Epithelial cell of proximal tubule (primary cell): Measurements from ENCODE around the gene IL27RA. TPM values are rescaled to one million over a fixed set of nuclear protein-coding genes. Genes with fewer than 3 reads are reported as not detected.

Experiments used
- DNase-seq: peaks from one replicate; pipeline ENCODE4 v3.0.0-alpha.2; 2011; ENCODE audit warnings: low read depth
- H3K4me3 ChIP-seq: 2 replicates; pipeline ENCODE4 v1.5.1; 2011; ENCODE audit warnings: low read depth, mild to moderate bottlenecking, low read length
- total RNA-seq: library from RNA; depleted of rRNA; stranded (reverse); fragments of >200 nt; gene quantifications from 2 replicates; pipeline ENCODE4 v1.2.3, GENCODE V29; 2015
- TF ChIP-seq, protein P1 (sequence below): conservative IDR thresholded peaks from 2 replicates; pipeline ENCODE4 v1.5.1; 2012; ENCODE audit warnings: low read depth, mild to moderate bottlenecking, low read length

Gene IL27RA
- total RNA-seq, 1 donor from 2014 or later: 10.1 TPM

DNA sequence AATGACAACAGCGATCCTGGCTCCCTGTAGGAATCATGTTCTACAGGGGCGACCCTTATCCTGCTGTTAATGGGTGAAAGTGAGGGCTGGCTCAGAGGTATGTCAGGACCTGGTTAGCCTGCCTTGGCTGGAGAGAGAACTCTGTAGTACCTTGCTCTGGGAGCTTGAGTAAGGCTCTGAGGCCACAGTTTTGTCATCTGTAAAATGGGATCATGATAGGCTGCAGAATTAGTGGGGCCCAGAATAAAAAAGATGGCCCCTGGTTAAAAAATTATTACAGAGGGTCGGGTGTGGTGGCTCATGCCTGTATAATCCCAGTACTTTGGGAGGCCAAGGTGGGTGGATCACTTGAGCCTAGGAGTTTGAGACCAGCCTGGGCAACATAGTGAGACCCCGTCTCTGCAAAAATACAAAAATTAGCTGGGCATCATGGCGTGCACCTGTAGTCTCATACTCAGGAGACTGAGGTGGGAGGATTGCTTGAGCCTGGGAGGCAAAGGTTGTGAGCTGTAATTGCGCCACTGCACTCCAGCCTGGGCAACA lies 69.5 kb downstream of the IL27RA start:
- TF ChIP-seq, protein P1, sequence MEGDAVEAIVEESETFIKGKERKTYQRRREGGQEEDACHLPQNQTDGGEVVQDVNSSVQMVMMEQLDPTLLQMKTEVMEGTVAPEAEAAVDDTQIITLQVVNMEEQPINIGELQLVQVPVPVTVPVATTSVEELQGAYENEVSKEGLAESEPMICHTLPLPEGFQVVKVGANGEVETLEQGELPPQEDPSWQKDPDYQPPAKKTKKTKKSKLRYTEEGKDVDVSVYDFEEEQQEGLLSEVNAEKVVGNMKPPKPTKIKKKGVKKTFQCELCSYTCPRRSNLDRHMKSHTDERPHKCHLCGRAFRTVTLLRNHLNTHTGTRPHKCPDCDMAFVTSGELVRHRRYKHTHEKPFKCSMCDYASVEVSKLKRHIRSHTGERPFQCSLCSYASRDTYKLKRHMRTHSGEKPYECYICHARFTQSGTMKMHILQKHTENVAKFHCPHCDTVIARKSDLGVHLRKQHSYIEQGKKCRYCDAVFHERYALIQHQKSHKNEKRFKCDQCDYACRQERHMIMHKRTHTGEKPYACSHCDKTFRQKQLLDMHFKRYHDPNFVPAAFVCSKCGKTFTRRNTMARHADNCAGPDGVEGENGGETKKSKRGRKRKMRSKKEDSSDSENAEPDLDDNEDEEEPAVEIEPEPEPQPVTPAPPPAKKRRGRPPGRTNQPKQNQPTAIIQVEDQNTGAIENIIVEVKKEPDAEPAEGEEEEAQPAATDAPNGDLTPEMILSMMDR: no peak
- DNase-seq: no peak
- no peak overlapping the region for H3K4me3 ChIP-seq

DNA sequence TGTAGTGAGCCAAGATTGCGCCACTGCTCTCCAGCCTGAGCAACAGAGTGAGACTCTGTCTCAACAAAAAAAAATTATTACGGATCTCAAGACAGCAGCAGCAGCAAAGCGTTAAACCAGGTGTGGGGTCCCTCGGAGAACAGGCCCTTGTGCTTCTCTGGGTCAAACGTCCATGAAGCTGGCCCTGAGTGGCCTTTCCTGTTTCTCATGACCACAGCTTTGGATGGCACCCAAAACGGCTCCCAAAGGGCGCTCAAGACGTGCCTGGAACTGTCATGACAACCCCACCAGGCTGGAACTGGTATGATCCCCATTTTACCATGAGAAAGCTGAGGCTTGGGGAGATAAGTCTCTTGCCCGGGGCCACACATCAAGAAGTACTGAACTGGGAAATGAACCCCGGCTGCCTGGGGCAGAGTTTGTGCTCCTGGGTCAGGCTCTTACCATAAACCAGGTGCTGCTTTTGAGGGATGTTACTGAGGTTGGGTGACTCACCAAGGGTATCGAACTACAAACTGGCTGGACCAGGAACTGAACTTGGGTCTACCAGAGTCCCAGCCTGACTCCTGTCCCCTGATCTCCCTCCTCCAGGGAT lies 70.6 kb downstream of the IL27RA start:
- no peak overlapping the region for H3K4me3 ChIP-seq
- no peak for DNase-seq
- TF ChIP-seq, protein P1: no peak

DNA sequence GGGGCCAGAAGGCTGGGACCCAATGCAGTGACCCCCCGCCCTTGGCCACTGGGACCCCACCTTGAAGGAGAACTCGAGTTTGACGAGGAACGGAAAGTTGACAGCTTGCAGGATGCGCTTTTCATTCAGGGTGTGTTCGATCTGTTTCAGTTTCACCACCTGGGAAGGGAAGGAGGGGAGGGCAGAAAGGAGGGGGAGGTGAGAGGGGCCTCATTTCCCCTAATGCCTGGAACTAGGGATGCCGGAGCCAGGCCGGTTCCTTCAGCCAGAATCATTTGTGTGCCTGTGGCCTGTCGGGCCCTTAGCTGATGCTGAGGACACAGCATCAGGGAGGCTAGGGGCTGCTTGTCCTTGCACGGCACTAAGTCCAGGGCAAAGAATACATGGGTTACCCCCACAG lies 71.2 kb downstream of the IL27RA start:
- DNase-seq: no peak
- no peak overlapping the region for H3K4me3 ChIP-seq
- TF ChIP-seq, protein P1: no peak

Other genes with a start within 250 kb of the IL27RA start
- gene ZSWIM4, start 236.3 kb upstream of the IL27RA start, total RNA-seq: 9.4 and 13.5 TPM in 2 replicates
- gene NANOS3, start 154.6 kb upstream of the IL27RA start, total RNA-seq: not detected in 2 replicates
- gene BRME1, start 125.6 kb upstream of the IL27RA start, total RNA-seq: 0.58 and 1.4 TPM in 2 replicates
- 27.2 and 30.6 TPM in 2 replicates for gene CC2D1A, start 125.6 kb upstream of the IL27RA start, total RNA-seq
- 0.46 TPM in 1 of 2 replicates, not detected in the other for gene PODNL1, start 93.3 kb upstream of the IL27RA start, total RNA-seq
- 49.5 and 52.5 TPM in 2 replicates for gene DCAF15, start 79.3 kb upstream of the IL27RA start, total RNA-seq
- 4.2 and 4.5 TPM in 2 replicates for gene RFX1, start 25.4 kb upstream of the IL27RA start, total RNA-seq
- not detected in 2 replicates for gene RLN3, start 3.6 kb upstream of the IL27RA start, total RNA-seq
- 0.17 and 0.36 TPM in 2 replicates for gene PALM3, start 30.3 kb downstream of the IL27RA start, total RNA-seq
- 0.80 and 6.0 TPM in 2 replicates for gene MISP3, start 41.0 kb downstream of the IL27RA start, total RNA-seq
- 0.63 TPM in 1 of 2 replicates, not detected in the other for gene C19orf67, start 54.0 kb downstream of the IL27RA start, total RNA-seq
- gene SAMD1, start 59.0 kb downstream of the IL27RA start, total RNA-seq: 30.7 and 53.6 TPM in 2 replicates
- gene PRKACA, start 86.0 kb downstream of the IL27RA start, total RNA-seq: 40.8 and 41.0 TPM in 2 replicates
- gene ASF1B, start 104.8 kb downstream of the IL27RA start, total RNA-seq: 74.0 and 98.7 TPM in 2 replicates
- gene ADGRL1, start 174.4 kb downstream of the IL27RA start, total RNA-seq: 1.4 and 3.3 TPM in 2 replicates